PC-3 (cell line): ENCODE results near the gene BCAR3. TPM values are rescaled to one million over a fixed set of nuclear protein-coding genes. Genes with fewer than 3 reads are reported as not detected.

ENCODE experiments used
- ATAC-seq: fragments of 200-7000 bp; cut with Tn5 transposase; 2 replicates; pipeline ENCODE4 v1.9.1; 2020; ENCODE audit warnings: mild to moderate bottlenecking, moderate library complexity
- BruUV-seq: library from RNA; stranded (reverse); fragments of 400-500 nt; replicated peaks from 2 replicates; lab custom pipeline; 2021; lab: Mats Ljungman, UMichigan
- CTCF ChIA-PET: fragments of 300-600 bp; sonication (Branson Sonifier 250); formaldehyde crosslinking; loops from one replicate; lab custom pipeline; 2022; ENCODE audit warnings: antibody characterized with exemption; lab: Charles Lee
- POLR2A ChIA-PET: fragments of 300-600 bp; sonication (Branson Sonifier 250); formaldehyde crosslinking; loops from one replicate; lab custom pipeline; 2022; ENCODE audit warnings: antibody characterized with exemption; ENCODE audit not compliant: unreplicated experiment; lab: Charles Lee
- DNase-seq: peaks from one replicate; pipeline ENCODE4 v3.0.0-alpha.2; 2015
- H2AFZ ChIP-seq: fragments of 300-600 bp; sonication (generic); 2 replicates; pipeline ENCODE4 v1.6.0; 2016; ENCODE audit warnings: antibody characterized with exemption, low read length
- H3F3A ChIP-seq: fragments of 300-600 bp; sonication (generic); one replicate; pipeline ENCODE4 v1.6.0; 2017; ENCODE audit warnings: antibody characterized with exemption, low read length, control low read depth, mild to moderate bottlenecking; ENCODE audit not compliant: unreplicated experiment
- H3K27ac ChIP-seq: fragments of 300-600 bp; sonication (generic); 2 replicates; pipeline ENCODE4 v1.5.1; 2016; ENCODE audit warnings: mild to moderate bottlenecking, low read length
- H3K27me3 ChIP-seq: fragments of 300-600 bp; sonication (generic); 2 replicates; pipeline ENCODE4 v1.6.1; 2016; ENCODE audit warnings: low read length, mixed read lengths
- H3K36me3 ChIP-seq: fragments of 300-600 bp; sonication (generic); 2 replicates; pipeline ENCODE4 v1.6.1; 2016; ENCODE audit warnings: low read depth, mixed run types, low read length, mixed read lengths
- H3K4me1 ChIP-seq: fragments of 300-600 bp; sonication (generic); 2 replicates; pipeline ENCODE4 v1.5.1; 2016; ENCODE audit warnings: low read length; ENCODE audit not compliant: insufficient read depth
- H3K4me2 ChIP-seq: fragments of 300-600 bp; sonication (generic); 2 replicates; pipeline ENCODE4 v1.6.0; 2016; ENCODE audit warnings: low read length
- H3K4me3 ChIP-seq: fragments of 300-600 bp; sonication (generic); 2 replicates; pipeline ENCODE4 v1.5.1; 2016; ENCODE audit warnings: mild to moderate bottlenecking, low read length, mixed read lengths
- H3K79me2 ChIP-seq: fragments of 300-600 bp; sonication (generic); 2 replicates; pipeline ENCODE4 v1.6.1; 2017; ENCODE audit warnings: low read length, mixed read lengths
- H3K9ac ChIP-seq: fragments of 300-600 bp; sonication (generic); 2 replicates; pipeline ENCODE4 v1.6.0; 2016; ENCODE audit warnings: mild to moderate bottlenecking, low read length
- H3K9me2 ChIP-seq: fragments of 300-600 bp; sonication (generic); replicated peaks from 2 replicates; pipeline ENCODE4 v1.6.1; 2016; ENCODE audit warnings: mixed run types, low read length, mixed read lengths
- H3K9me3 ChIP-seq: fragments of 300-600 bp; sonication (generic); 2 replicates; pipeline ENCODE4 v1.6.1; 2016; ENCODE audit warnings: low read length, mixed read lengths
- H4K20me1 ChIP-seq: fragments of 300-600 bp; sonication (generic); 2 replicates; pipeline ENCODE4 v1.6.1; 2016; ENCODE audit warnings: low read length, mixed read lengths
- CTCF ChIP-seq: fragments of 300-600 bp; sonication (generic); conservative IDR thresholded peaks from 2 replicates; pipeline ENCODE4 v1.5.1; 2017; ENCODE audit warnings: antibody characterized with exemption, low read depth, mild to moderate bottlenecking, low read length
- EZH2 ChIP-seq: fragments of 300-600 bp; sonication (generic); IDR thresholded peaks from one replicate; pipeline ENCODE4 v1.6.1; 2017; ENCODE audit warnings: antibody characterized with exemption, mild to moderate bottlenecking, low read length; ENCODE audit not compliant: unreplicated experiment
- EZH2phosphoT487 ChIP-seq: fragments of 300-600 bp; sonication (generic); IDR thresholded peaks from 2 replicates; pipeline ENCODE4 v1.6.1; 2018; ENCODE audit warnings: mild to moderate bottlenecking, antibody characterized with exemption, low read length, borderline replicate concordance
- intact Hi-C: fragments of 100-400 bp; cut with micrococcal nuclease; formaldehyde crosslinking; loops from 2 replicates; pipeline ENCODE4 v1.9.0; 2023
- total RNA-seq: library from RNA; depleted of rRNA; stranded (reverse); fragments of >200 nt; gene quantifications from 2 replicates; pipeline ENCODE4 v1.2.3, GENCODE V29; 2014

BCAR3 gene
- total RNA-seq, 1 experiment from 2014 or later: 171 TPM

GRCh38 chr1:93686504-93687250, 5.0 kb upstream of the BCAR3 start:
- TSS peak; percentile 41 for BruUV-seq
- TF ChIP-seq CTCF (no peak), EZH2phosphoT487 (no peak), EZH2 (no peak)
- peak overlapping the region; percentile 83 for H3K27ac ChIP-seq
- H3K4me1 ChIP-seq: peaks cover 73% of the 10 kb centered on the region
- peak overlapping the region; percentile 12 for H3K4me2 ChIP-seq
- no peaks in the 10 kb centered on the region for H4K20me1 ChIP-seq
- H2AFZ ChIP-seq: no peak overlapping the region
- DNase-seq (peak; percentile 79), ATAC-seq (peak; percentile 48)
- 0 out of 2 replicates have a peak, but pooled peaks cover 2% of the 10 kb centered on the region for H3K36me3 ChIP-seq
- POLR2A ChIA-PET: interaction anchor here (0.6 to 0.8 kb wide), 3 partner anchors 34 to 160 kb away, joined by 4 to 5 read pairs (median 4); no protein-coding TSS in a partner anchor
- peaks cover 85% of the 10 kb centered on the region for H3K79me2 ChIP-seq
- peak overlapping the region; percentile 46 for H3K9ac ChIP-seq
- H3K27me3 ChIP-seq: no peaks in the 10 kb centered on the region
- no peaks in the 10 kb centered on the region for H3K9me2 ChIP-seq
- H3K9me3 ChIP-seq: no peaks in the 10 kb centered on the region
- no peak overlapping the region for H3K4me3 ChIP-seq
- intact Hi-C loops: no loop called here
- H3F3A ChIP-seq: peaks cover 4% of the 10 kb centered on the region
- CTCF ChIA-PET: no interaction called here

DNA sequence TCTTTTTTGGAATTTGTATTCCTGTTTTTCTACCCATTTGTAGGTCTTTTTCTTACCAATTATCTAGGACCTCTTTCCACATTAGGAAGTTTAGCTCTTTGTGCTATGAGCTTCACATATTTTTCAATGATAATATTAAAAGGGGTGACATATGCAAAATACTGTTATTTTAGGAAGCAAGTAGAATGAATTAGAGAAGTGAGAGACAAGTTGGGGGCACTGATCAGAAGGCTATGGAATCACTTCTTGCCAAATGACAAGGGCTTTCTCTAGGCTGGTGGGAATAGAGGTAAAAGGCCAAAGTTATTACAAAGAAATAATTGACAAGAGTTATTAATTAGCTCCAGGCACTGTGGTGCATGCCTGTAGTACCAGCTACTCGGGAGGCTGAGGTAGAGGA, 4.3 kb upstream of the BCAR3 start:
- peaks cover 4% of the 10 kb centered on the region for H3F3A ChIP-seq
- no peak overlapping the region for H2AFZ ChIP-seq
- peaks cover 66% of the 10 kb centered on the region for H3K4me1 ChIP-seq
- H4K20me1 ChIP-seq: no peaks in the 10 kb centered on the region
- H3K27me3 ChIP-seq: no peaks in the 10 kb centered on the region
- H3K9ac ChIP-seq: peak overlapping the region; percentile 46
- H3K36me3 ChIP-seq: 0 out of 2 replicates have a peak, but pooled peaks cover 2% of the 10 kb centered on the region
- intact Hi-C loops: no loop called here
- ATAC-seq: no peak
- H3K4me3 ChIP-seq: no peak overlapping the region
- no peak for DNase-seq
- no peak for TF ChIP-seq CTCF
- CTCF ChIA-PET: interaction anchor here (0.5 kb wide), 1 partner anchor 10 kb away, joined by 6 read pairs; no protein-coding TSS in a partner anchor
- peak overlapping the region; percentile 12; the same call in 1 of the 2 replicates for H3K4me2 ChIP-seq
- peak overlapping the region; percentile 83 for H3K27ac ChIP-seq
- POLR2A ChIA-PET: interaction anchor here (0.6 to 0.7 kb wide), 4 partner anchors 10 to 160 kb away, joined by 4 to 7 read pairs (median 4); no protein-coding TSS in a partner anchor
- H3K9me3 ChIP-seq: no peaks in the 10 kb centered on the region
- H3K79me2 ChIP-seq: peaks cover 85% of the 10 kb centered on the region
- no TSS peak for BruUV-seq
- no peaks in the 10 kb centered on the region for H3K9me2 ChIP-seq

- Histone ChIP-seq H3K27ac (peak overlapping the region; percentile 99), H3K9ac (peak overlapping the region; percentile 100), H3K9me2 (no peaks in the 10 kb centered on the region), H3K36me3 (peaks cover 26% of the 10 kb centered on the region), H3F3A (peaks cover 14% of the 10 kb centered on the region), H3K4me1 (peaks cover 76% of the 10 kb centered on the region), H3K27me3 (no peaks in the 10 kb centered on the region), H3K4me2 (peak overlapping the region; percentile 94), H3K79me2 (peaks cover 96% of the 10 kb centered on the region), H2AFZ (no peak overlapping the region), H3K4me3 (peak overlapping the region; percentile 95), H4K20me1 (peaks cover 15% of the 10 kb centered on the region), H3K9me3 (no peaks in the 10 kb centered on the region)
- no peak for DNase-seq
- BruUV-seq: no TSS peak
- intact Hi-C loops: no loop called here
- no peak for TF ChIP-seq EZH2
- POLR2A ChIA-PET: interaction anchor here (0.6 kb wide), 1 partner anchor 55 kb away, joined by 29 read pairs; no protein-coding TSS in a partner anchor
- no peak for ATAC-seq
- CTCF ChIA-PET: no interaction called here
Measured at GRCh38 chr1:93683234-93683633, 1.6 kb upstream of the BCAR3 start.
